C4-2B (cell line): ENCODE results near the gene JKAMP.

Source experiments
- ZFX ChIP-seq: fragments of 450-650 bp; IDR thresholded peaks from 2 replicates; pipeline ENCODE4 v1.6.1; 2017
- TF ChIP-seq, protein P1 (sequence below): fragments of 450-650 bp; conservative IDR thresholded peaks from 2 replicates; pipeline ENCODE4 v1.5.1; 2017; ENCODE audit warnings: mild to moderate bottlenecking

DNA sequence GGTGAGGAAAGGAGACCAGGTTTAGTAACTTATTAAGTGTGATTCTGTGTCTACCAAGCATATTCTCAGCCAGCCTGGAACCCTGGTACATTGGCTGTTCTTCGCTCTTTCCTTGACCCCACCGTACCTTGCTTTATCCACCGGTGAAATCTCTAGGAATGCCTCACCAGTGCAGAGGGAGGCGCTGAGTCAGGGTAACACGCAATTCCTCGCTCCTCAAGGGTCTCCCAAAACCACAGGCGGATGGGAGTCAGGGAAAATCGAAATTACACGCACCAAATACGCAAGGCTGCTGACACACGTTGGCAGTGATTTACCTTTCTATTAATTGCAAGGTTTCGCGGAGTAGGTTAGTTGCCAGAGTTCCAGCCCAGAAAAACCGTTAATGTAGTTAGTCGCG, 954 bp upstream of the JKAMP start:
- TF ChIP-seq, protein P1, sequence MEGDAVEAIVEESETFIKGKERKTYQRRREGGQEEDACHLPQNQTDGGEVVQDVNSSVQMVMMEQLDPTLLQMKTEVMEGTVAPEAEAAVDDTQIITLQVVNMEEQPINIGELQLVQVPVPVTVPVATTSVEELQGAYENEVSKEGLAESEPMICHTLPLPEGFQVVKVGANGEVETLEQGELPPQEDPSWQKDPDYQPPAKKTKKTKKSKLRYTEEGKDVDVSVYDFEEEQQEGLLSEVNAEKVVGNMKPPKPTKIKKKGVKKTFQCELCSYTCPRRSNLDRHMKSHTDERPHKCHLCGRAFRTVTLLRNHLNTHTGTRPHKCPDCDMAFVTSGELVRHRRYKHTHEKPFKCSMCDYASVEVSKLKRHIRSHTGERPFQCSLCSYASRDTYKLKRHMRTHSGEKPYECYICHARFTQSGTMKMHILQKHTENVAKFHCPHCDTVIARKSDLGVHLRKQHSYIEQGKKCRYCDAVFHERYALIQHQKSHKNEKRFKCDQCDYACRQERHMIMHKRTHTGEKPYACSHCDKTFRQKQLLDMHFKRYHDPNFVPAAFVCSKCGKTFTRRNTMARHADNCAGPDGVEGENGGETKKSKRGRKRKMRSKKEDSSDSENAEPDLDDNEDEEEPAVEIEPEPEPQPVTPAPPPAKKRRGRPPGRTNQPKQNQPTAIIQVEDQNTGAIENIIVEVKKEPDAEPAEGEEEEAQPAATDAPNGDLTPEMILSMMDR, result no peak
- no peak for TF ChIP-seq ZFX
